Caki2 (cell line): Measurements from ENCODE around the gene ERBIN. TPM values are rescaled to one million over a fixed set of nuclear protein-coding genes. Genes with fewer than 3 reads are reported as not detected.
"Not testable (repeated sequence)": the region's sequence is repeated elsewhere in the genome, so short reads cannot be mapped to it uniquely, and the experiment has no call there.

ENCODE experiments used
- DNase-seq: peaks from one replicate; pipeline ENCODE4 v3.0.0-alpha.2; 2015; ENCODE audit warnings: low read depth
- in situ Hi-C: cut with HindIII; loops from 2 replicates; pipeline ENCODE4 v1.10.0; 2016; ENCODE audit warnings: low sequenced_read_pairs, low pct_unique_long_range_greater_than_20kb, mixed read lengths
- total RNA-seq: library from RNA; depleted of rRNA; stranded (reverse); fragments of >200 nt; shearing (Covaris generic); gene quantifications from 2 replicates; pipeline ENCODE4 v1.2.3, GENCODE V29; 2014; ENCODE audit warnings: low replicate concordance

Gene ERBIN
- total RNA-seq, 1 experiment from 2014 or later = 24.2 TPM

- no peak for DNase-seq
- in situ Hi-C loops = no loop called here
Observed at GRCh38 chr5:66039296-66039695, 112.9 kb downstream of the ERBIN start.

GRCh38 chr5:66039701-66040100 lies 113.3 kb downstream of the ERBIN start:
- DNase-seq = no peak
- in situ Hi-C loops = no loop called here

GRCh38 chr5:66041627-66042026 lies 115.3 kb downstream of the ERBIN start:
- no peak for DNase-seq
- in situ Hi-C loops = no loop called here

GRCh38 chr5:66057239-66057638 lies 130.9 kb downstream of the ERBIN start:
- in situ Hi-C loops = no loop called here
- no peak for DNase-seq

- in situ Hi-C loops, DNase-seq: not testable (repeated sequence)
Observed at GRCh38 chr5:66061320-66061719, 134.9 kb downstream of the ERBIN start.

- DNase-seq, in situ Hi-C loops: not testable (repeated sequence)
Observed at GRCh38 chr5:66063061-66063460, 136.7 kb downstream of the ERBIN start.

GRCh38 chr5:66066826-66067225 lies 140.5 kb downstream of the ERBIN start:
- in situ Hi-C loops = no loop called here
- DNase-seq = no peak

GRCh38 chr5:66072031-66072430 lies 145.7 kb downstream of the ERBIN start:
- no peak for DNase-seq
- in situ Hi-C loops = no loop called here

- in situ Hi-C loops = no loop called here
- DNase-seq = no peak
Observed at GRCh38 chr5:66074901-66075300, 148.5 kb downstream of the ERBIN start.

- in situ Hi-C loops = no loop called here
- DNase-seq = no peak
Observed at GRCh38 chr5:66080664-66081063, 154.3 kb downstream of the ERBIN start.

GRCh38 chr5:66089384-66089783 lies 163.0 kb downstream of the ERBIN start:
- DNase-seq = no peak
- in situ Hi-C loops = no loop called here

GRCh38 chr5:66100851-66101250 lies 174.5 kb downstream of the ERBIN start:
- in situ Hi-C loops = no loop called here
- DNase-seq = no peak

- DNase-seq = no peak
- in situ Hi-C loops = no loop called here
Observed at GRCh38 chr5:66113160-66113559, 186.8 kb downstream of the ERBIN start.

- in situ Hi-C loops = no loop called here
- no peak for DNase-seq
Observed at GRCh38 chr5:66118304-66118703, 191.9 kb downstream of the ERBIN start.

- in situ Hi-C loops = no loop called here
- no peak for DNase-seq
Observed at GRCh38 chr5:66122379-66123034, 196.1 kb downstream of the ERBIN start.

GRCh38 chr5:66129144-66129543 lies 202.8 kb downstream of the ERBIN start:
- no peak for DNase-seq
- in situ Hi-C loops = no loop called here

GRCh38 chr5:66130493-66130892 lies 204.1 kb downstream of the ERBIN start:
- DNase-seq = no peak
- in situ Hi-C loops = no loop called here
